Mammary epithelial cell (primary cell): ENCODE measurements around the gene COQ5.

Experiments
- EZH2 ChIP-seq: IDR thresholded peaks from 2 replicates; pipeline ENCODE4 v1.6.1; 2012; ENCODE audit warnings: low read length, inconsistent platforms, borderline replicate concordance
- TF ChIP-seq, protein P1 (sequence below), 2 donors: IDR thresholded peaks in 1 of 2; conservative IDR thresholded peaks in 1 of 2; 2 replicates each; pipeline ENCODE4 v1.5.1; 2011 to 2012; ENCODE audit warnings: inconsistent platforms in 2 of 2, low read length in 2 of 2, mild to moderate bottlenecking in 2 of 2, control low read depth in 1 of 2, low read depth in 1 of 2; ENCODE audit not compliant: insufficient read depth in 1 of 2; ENCODE audit errors: extremely low read depth in 1 of 2

DNA sequence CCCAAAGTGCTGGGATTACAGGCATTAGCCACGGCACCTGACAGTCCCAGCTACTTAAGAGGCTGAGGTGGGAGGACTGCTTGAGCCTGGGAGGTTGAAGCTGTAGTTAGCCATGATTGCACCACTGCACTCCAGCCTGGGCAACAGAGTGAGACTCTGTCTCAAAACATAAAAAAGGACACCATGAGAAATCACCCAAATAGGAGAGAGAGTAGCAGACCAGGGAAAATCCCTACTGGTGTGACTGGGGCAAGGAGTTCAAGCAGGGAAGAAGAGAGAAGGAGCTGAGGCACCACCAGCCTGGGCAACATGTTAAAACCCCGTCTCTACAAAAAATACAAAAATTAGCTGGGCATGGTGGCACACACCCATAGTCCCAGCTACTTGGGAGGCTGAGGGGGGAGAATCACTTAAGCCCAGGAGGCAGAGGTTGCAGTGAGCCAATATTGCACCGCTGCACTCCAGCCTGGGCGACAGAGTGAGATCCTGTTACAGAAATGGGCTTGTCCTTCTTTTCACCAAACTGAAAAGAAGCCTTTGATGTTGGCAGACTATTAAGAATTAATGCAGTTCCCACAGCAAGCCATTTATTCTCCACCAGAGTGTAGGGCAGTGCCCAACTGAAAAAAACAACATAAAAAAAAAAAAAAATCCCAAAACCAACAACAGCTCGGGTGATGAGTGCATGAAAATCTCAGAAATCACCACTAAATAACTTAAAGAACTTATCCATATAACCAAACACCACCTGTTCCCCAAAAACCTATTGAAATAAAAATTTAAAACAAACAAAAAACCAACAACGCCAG is 54.9 kb downstream of the COQ5 start:
- TF ChIP-seq, protein P1, sequence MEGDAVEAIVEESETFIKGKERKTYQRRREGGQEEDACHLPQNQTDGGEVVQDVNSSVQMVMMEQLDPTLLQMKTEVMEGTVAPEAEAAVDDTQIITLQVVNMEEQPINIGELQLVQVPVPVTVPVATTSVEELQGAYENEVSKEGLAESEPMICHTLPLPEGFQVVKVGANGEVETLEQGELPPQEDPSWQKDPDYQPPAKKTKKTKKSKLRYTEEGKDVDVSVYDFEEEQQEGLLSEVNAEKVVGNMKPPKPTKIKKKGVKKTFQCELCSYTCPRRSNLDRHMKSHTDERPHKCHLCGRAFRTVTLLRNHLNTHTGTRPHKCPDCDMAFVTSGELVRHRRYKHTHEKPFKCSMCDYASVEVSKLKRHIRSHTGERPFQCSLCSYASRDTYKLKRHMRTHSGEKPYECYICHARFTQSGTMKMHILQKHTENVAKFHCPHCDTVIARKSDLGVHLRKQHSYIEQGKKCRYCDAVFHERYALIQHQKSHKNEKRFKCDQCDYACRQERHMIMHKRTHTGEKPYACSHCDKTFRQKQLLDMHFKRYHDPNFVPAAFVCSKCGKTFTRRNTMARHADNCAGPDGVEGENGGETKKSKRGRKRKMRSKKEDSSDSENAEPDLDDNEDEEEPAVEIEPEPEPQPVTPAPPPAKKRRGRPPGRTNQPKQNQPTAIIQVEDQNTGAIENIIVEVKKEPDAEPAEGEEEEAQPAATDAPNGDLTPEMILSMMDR (conservative IDR thresholded peaks at IDR 0.05 in 1 of 2, IDR thresholded peaks at IDR 0.05 in 1 of 2; ENCODE audit: extremely low read depth in 1 of 2, insufficient read depth in 1 of 2, low read depth in 1 of 2, low read length in 2 of 2) = no peak
- no peak for TF ChIP-seq EZH2
